Measurements from ENCODE around the gene TBCD.
"Not testable (repeated sequence)": the region's sequence is repeated elsewhere in the genome, so short reads cannot be mapped to it uniquely, and the experiment has no call there.

Gene TBCD

GRCh38 chr17:82740906-82741759, 10.7 kb upstream of the TBCD start:
- in situ Hi-C loops (cut with HindIII; ENCODE audit: low sequenced_read_pairs): no loop called here
- no peak for DNase-seq (ENCODE audit: low read depth)
- no peak for TF ChIP-seq CTCF (IDR thresholded peaks at IDR 0.05; ENCODE audit: low read depth, low read length, missing control alignments)
- H3K4me3 ChIP-seq (ENCODE audit: low read depth, low read length): no peak overlapping the region

- TF ChIP-seq CTCF (IDR thresholded peaks at IDR 0.05; ENCODE audit: low read depth, low read length, missing control alignments): no peak
- in situ Hi-C loops (cut with HindIII; ENCODE audit: low sequenced_read_pairs): no loop called here
These were observed 8.3 kb upstream of the TBCD start for GRCh38 chr17:82743344-82744219.

GRCh38 chr17:82744736-82745135, 7.1 kb upstream of the TBCD start:
- H3K4me3 ChIP-seq (ENCODE audit: low read depth, low read length); in situ Hi-C loops (cut with HindIII; ENCODE audit: low sequenced_read_pairs); DNase-seq (ENCODE audit: low read depth): not testable (repeated sequence)

More at GRCh38 chr17:82743344-82744219, 8.3 kb upstream of the TBCD start:
- H3K4me3 ChIP-seq (ENCODE audit: low read depth, low read length): no peak overlapping the region
- DNase-seq (ENCODE audit: low read depth): no peak

GRCh38 chr17:82745524-82745923, 6.3 kb upstream of the TBCD start:
- no peak overlapping the region for H3K4me3 ChIP-seq (ENCODE audit: low read depth, low read length)
- no peak for DNase-seq (ENCODE audit: low read depth)
- in situ Hi-C loops (cut with HindIII; ENCODE audit: low sequenced_read_pairs): no loop called here
- TF ChIP-seq CTCF (IDR thresholded peaks at IDR 0.05; ENCODE audit: low read depth, low read length, missing control alignments): no peak

GRCh38 chr17:82748756-82749155, 3.1 kb upstream of the TBCD start:
- H3K4me3 ChIP-seq (ENCODE audit: low read depth, low read length): no peak overlapping the region
- TF ChIP-seq CTCF (IDR thresholded peaks at IDR 0.05; ENCODE audit: low read depth, low read length, missing control alignments): no peak
- in situ Hi-C loops (cut with HindIII; ENCODE audit: low sequenced_read_pairs): no loop called here
- no peak for DNase-seq (ENCODE audit: low read depth)

GRCh38 chr17:82750241-82750908, 1.5 kb upstream of the TBCD start:
- H3K4me3 ChIP-seq (ENCODE audit: low read depth, low read length): no peak overlapping the region
- DNase-seq (ENCODE audit: low read depth): no peak
- TF ChIP-seq CTCF (IDR thresholded peaks at IDR 0.05; ENCODE audit: low read depth, low read length, missing control alignments): no peak
- in situ Hi-C loops (cut with HindIII; ENCODE audit: low sequenced_read_pairs): no loop called here

Measured in astrocyte of the cerebellum (primary cell).